CD4-positive, alpha-beta T cell treated with Interleukin-21 for 1 hour (primary cell): ENCODE data around the gene CFAP299.
"Not testable (repeated sequence)": the region's sequence is repeated elsewhere in the genome, so short reads cannot be mapped to it uniquely, and the experiment has no call there.

ENCODE experiments used
- DNase-seq: peaks from one replicate; pipeline ENCODE4 v3.0.0-alpha.2; 2020

The CFAP299 gene

DNA sequence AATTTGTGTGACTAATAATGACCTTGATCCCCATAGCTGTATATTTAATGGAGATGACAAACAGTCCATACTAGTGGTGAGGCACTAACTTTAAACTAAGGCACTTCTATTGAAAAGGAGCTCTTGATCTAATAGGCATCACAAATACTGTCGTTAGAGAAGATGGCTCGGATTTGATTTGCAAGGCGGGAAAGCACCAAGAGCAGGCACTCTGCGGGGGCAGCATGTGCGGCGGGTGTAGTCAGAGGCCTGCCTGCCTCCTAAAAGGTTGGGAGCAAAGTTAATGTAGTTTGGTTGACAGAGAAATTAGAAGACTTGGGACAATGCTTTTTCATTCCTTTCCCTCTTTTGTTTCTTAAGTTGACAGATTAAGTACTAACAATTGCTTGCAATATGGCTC, 278.8 kb downstream of the CFAP299 start:
- no peak for DNase-seq

GRCh38 chr4:80615099-80615498, 279.6 kb downstream of the CFAP299 start:
- DNase-seq: no peak

GRCh38 chr4:80619070-80619674, 283.6 kb downstream of the CFAP299 start:
- DNase-seq: no peak

DNA sequence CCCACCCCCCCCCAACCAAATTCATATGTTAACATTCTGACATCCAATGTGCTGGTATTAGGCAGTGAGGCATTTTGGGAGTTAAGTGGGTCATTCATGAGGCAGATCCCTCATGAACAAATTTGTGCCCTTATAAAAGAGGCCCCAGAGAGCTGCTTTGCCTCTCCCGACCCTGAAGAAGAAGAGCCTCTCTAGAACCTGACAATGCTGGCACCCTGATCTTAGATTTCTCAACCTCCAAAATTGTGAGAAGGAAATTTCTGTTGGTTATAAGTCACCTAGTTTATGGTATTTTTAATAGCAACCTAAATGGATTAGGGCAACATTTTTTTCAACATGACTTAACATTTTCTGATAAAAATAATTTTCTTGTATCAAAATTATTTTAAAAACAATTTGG, 296.3 kb downstream of the CFAP299 start:
- no peak for DNase-seq

DNA sequence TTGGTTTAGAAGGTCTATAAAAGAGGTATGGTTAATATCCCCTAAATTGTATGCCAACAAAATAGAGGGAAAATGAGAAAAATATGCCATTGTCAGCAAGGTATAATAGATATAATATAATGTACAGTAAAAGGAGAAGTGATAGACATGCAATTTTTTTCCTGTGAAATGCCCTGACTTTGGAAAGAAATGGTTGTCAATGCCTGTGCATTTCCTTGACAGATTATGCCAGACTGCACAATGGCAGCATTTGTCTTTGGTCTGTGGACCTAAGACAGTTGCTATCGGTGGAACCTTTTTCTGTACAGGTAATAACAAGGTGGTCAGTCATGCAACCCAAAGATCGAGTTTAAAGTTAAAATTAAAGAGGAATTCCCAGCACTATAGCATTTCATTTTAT, 301.7 kb downstream of the CFAP299 start:
- DNase-seq: no peak

DNA sequence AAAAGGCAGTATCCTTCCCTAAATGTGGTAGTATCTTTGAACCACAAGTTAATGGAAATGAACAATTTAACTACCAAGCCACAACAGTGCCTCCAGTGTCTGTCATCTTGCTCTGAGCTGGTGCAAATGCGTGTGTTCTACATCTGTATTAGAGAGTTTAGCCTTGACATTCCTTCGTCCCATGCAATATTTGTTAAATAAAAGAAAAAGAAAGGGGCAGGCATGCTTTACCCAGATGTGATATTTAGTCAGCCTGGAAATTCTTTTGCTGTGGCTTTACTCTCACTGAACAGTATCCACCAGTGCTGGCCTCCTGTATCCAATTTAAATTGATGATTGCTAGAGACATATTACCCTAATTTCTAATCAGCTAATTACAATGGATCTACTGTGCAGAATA, 310.5 kb downstream of the CFAP299 start:
- no peak for DNase-seq

GRCh38 chr4:80655662-80656061, 320.1 kb downstream of the CFAP299 start:
- DNase-seq: no peak

DNA sequence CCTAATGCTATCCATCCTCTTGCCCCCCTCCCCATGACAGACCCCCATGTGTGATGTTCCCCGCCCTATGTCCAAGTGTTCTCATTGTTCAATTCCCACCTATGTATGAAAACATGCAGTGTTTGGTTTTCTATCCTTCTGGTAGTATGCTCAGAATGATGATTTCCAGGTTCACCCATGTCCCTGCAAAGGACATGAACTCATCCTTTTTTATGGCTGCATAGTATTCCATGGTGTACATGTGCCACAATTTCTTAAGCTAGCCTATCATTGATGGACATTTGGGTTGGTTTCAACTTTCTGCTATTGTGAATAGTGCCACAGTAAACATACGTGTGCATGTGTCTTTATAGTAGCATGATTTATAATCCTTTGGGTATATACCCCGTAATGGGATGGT, 334.6 kb downstream of the CFAP299 start:
- not testable (repeated sequence) for DNase-seq

- no peak for DNase-seq
Measured at GRCh38 chr4:80678413-80678812, 342.9 kb downstream of the CFAP299 start.

- DNase-seq: no peak
Measured at GRCh38 chr4:80680934-80681333, 345.4 kb downstream of the CFAP299 start.

DNA sequence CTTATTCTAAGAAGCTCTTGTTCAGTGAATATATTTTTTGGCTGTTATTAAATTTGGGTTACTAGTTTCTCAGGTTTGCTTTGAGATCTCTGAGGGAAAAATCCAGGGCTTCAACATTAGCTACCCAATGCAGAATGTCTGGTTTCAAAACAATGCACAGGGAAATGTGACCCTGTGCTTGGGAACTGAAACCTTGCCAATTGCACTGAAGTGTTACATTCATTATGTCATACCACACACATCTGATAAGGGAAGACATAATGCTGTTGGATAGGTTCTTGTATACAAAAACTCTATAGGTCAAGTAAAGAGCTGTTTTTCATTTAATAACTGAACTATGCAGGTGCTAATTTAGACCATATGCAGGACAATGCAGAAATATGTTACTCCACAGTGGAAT, 349.7 kb downstream of the CFAP299 start:
- DNase-seq: no peak

DNA sequence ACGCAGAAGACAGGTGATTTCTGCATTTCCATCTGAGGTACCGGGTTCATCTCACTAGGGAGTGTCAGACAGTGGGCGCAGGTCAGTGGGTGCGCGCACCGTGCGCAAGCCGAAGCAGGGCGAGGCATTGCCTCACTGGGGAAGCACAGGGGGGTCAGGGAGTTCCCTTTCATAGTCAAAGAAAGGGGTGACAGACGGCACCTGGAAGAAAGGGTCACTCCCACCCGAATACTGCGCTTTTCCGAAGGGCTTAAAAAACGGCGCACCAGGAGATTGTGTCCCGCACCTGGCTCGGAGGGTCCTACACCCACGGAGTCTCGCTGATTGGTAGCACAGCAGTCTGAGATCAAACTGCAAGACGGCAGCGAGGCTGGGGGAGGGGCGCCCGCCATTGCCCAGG, 352.2 kb downstream of the CFAP299 start:
- not testable (repeated sequence) for DNase-seq

DNA sequence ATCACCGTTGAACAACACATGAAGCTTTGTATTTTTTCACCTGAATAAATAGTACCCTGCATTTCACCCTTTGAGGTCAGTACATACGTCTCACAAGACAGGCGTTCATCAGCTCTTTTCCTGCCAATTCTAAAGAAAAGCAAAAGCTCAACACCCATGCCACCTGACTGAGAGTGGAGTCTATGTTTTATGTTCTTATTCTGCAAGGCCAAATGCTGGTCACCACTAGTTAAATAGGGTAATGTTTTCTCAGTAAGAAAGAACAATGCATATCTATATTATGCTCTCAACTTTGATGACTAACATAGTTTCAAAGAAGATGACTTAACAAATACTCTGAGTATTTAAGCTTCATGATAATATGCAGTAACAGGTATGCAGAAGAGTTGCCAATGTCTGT, 358.6 kb downstream of the CFAP299 start:
- DNase-seq: no peak

- DNase-seq: no peak
Measured at GRCh38 chr4:80705311-80705710, 369.8 kb downstream of the CFAP299 start.

DNA sequence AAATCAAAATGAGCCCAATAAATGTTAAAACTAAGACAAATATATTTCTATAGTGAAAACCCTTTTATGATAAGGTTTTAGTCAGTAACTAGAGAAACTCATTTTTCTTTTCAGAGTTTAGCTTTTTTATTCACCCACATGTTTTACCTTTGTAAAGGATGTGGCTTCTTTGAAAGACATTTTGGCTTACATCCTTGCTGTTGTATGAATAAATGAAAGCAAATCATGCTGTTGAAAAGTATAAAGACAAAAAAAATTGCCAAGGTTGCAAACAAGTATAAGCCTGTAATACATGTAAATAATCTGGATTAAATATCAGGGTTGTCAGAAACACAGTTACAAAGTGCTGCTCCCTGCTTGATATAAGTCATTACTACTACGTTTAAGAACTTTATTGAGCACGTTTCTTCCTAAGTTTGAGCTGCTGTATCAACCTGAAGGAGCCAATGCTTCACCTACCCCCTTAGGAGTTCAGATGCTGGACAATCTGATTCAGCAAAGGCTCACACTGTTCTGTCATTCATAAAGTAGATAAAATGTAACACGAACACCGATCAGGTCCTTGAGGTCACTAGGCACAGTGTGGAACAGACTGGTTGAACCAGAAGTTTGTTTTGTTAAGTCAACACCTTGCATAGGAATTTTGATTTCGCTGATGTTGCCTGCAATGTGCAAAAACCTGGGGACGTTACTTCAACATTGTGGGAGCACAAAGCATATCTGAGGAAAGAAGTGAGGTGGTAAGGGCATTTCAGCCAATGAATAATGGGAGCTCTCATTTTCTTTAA, 373.7 kb downstream of the CFAP299 start:
- DNase-seq: no peak

DNA sequence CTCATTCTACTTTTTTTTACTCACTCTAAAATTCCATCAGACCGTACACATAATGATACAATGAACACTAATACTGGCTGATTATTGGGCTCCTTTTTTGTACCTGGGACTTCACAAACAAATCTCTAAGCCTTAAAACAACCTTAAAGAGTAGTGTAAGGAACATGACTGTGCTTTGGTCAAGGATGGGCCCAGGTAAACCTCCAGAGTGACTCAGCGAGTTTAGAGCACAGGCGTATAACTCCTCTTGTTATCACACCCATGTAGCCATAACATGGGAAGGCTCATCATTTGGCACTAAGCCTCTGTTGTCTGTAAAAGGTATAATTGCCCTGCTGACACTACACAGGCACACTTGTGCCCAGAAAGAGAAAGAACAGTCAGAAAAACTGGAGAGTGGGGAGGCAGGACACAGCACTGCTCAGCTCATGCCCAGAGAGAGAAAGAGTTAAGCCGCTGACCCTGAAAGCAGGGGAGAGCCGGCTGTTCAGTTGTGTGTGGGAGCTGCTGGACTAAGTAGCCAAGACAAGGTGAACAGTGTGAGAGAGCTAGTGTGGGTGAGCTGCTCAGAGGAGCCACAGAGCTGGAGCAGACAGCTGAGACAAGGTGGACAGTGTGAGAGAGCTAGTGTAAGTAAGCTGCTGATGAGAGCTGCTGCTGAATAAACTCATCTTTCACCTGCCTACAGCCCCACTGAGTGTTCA, 375.4 kb downstream of the CFAP299 start:
- DNase-seq: no peak

DNA sequence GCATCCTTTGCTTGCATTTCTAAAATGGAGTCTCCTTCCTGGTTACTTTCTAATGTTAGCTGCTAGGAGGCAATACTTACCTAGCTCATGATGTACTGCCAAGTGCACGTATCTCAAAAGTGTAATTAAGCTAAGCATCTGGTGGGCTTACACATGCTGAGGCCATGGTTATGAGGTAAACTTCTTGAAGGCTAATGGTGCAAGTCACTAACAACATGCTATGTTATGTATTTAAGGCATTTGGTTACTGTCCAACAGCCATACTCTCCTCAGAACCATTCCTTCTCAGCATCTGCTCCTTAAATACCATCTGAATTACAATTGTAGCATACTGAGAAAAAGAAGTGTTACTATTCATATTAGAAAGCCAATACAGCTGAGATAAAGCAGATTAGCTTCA, 376.4 kb downstream of the CFAP299 start:
- DNase-seq: no peak

- no peak for DNase-seq
Measured at GRCh38 chr4:80713409-80713808, 377.9 kb downstream of the CFAP299 start.

DNA sequence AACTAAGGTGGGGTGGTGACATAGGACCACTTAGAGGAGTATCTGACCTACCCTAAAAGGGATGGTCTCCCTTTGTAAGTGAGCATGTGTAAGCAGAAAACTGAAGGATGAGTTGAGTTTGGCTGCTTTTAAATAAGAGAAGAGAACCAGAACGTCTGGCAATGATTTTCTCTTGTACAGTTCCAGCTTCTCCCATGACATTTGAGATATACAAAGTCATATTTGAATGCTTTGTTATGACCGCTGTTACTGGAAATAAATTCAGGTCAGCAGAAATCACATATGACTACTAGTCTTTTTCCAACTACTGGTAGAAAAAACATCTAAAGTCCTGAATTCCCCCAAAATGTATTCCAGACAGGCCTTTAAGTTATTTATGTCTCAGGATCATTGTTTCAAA, 381.7 kb downstream of the CFAP299 start:
- DNase-seq: no peak

- DNase-seq: no peak
Measured at GRCh38 chr4:80726471-80726870, 390.9 kb downstream of the CFAP299 start.

- no peak for DNase-seq
Measured at GRCh38 chr4:80730158-80730557, 394.6 kb downstream of the CFAP299 start.

DNA sequence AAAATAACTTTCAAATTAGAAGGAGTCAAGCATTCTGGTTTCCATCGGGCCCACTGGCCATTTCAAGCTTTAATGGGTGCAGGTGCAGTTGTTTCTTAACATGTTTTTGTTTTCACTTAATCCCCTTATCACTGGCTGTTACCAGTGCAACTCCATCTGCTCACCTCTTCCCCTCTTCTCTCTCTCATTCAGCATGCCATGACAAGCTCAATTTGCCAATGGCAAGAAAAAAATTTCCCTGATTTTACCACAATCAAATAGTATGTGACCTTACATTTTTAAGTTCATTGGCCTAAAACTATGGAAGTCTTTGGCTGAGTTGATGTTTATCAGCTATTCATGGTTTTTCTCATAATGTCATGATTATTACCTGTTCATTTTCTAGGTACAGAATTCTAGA, 395.9 kb downstream of the CFAP299 start:
- DNase-seq: no peak

- DNase-seq: no peak
Measured at GRCh38 chr4:80732010-80732409, 396.5 kb downstream of the CFAP299 start.

- DNase-seq: no peak
Measured at GRCh38 chr4:80740375-80740774, 404.8 kb downstream of the CFAP299 start.
